Measurements from ENCODE around the gene MYOM1. TPM values are rescaled to one million over a fixed set of nuclear protein-coding genes. Genes with fewer than 3 reads are reported as not detected.

Gene MYOM1
- total and polyA plus RNA-seq, 2 donors (not counting 3 experiments of a cell fraction or from before 2014, with no cell fraction given) = 0.08 TPM; not detected in 1

GRCh38 chr18:3186678-3187658 lies 32.8 kb downstream of the MYOM1 start:
- CTCF ChIA-PET = interaction anchor here (0.6 to 1.5 kb wide), 4 partner anchors 15 to 498 kb away, joined by 3 to 7 read pairs (median 6); no protein-coding TSS in a partner anchor
- no peak for FAIRE-seq
- Histone ChIP-seq H3K9me3 (replicated peaks; ENCODE audit: control insufficient read depth, insufficient read depth, low read length) (no peaks in the 10 kb centered on the region), H3K4me1 (ENCODE audit: control insufficient read depth, extremely low read depth, insufficient read depth, low read length) (no peaks in the 10 kb centered on the region), H3K27ac (ENCODE audit: insufficient read depth, low read depth, low read length) (no peak overlapping the region), H3K4me3 (replicated peaks in 1 of 3; ENCODE audit: insufficient read depth in 1 of 3, low read depth in 1 of 3, low read length in 3 of 3) (no peak overlapping the region), H3K27me3 (ENCODE audit: control insufficient read depth in 2 of 2, insufficient read depth in 2 of 2, low read length in 2 of 2) (no peaks in the 10 kb centered on the region), H3K9me1 (replicated peaks; ENCODE audit: control insufficient read depth, extremely low read depth, insufficient read depth, low read length) (no peaks in the 10 kb centered on the region), H2AFZ (ENCODE audit: low read depth, low read length) (no peak overlapping the region), H3K79me2 (ENCODE audit: control insufficient read depth, insufficient read depth, low read length) (no peaks in the 10 kb centered on the region), H3K9ac (replicated peaks; ENCODE audit: extremely low read depth, insufficient read depth, low read length) (no peak overlapping the region), H3K4me2 (ENCODE audit: insufficient read depth, low read length) (no peak overlapping the region), H3K36me3 (ENCODE audit: control insufficient read depth in 2 of 2, extremely low read depth in 1 of 2, insufficient read depth in 2 of 2, low read length in 2 of 2) (no peaks in the 10 kb centered on the region), H4K20me1 (replicated peaks; ENCODE audit: control insufficient read depth, extremely low read depth, insufficient read depth, low read length) (no peaks in the 10 kb centered on the region)
- no peak for DNase-seq (ENCODE audit: low read depth, low spot score)
- intact Hi-C loops (cut with micrococcal nuclease) (no loop called here), dilution Hi-C loops (cut with MboI; ENCODE audit: extremely low pct_ligation_motif_present, low sequenced_read_pairs) (no loop called here)
- POLR2A ChIA-PET = no interaction called here
- BruUV-seq (replicated peaks) = no TSS peak
- TF ChIP-seq MAX (IDR thresholded peaks at IDR 0.05; ENCODE audit: insufficient read depth, insufficient read length) = no peak
- TF ChIP-seq EZH2 (IDR thresholded peaks at IDR 0.05; ENCODE audit: borderline replicate concordance, low read depth, low read length, severe bottlenecking) = no peak
- TF ChIP-seq GATA2 (IDR thresholded peaks at IDR 0.05; ENCODE audit: insufficient read depth, insufficient read length, low read depth, low read length) = no peak
- no peak for TF ChIP-seq POLR2A (IDR thresholded peaks at IDR 0.05; ENCODE audit: low read depth, low read length)
- TF ChIP-seq MYC (IDR thresholded peaks at IDR 0.05; ENCODE audit: low read depth, low read length) = no peak
- TF ChIP-seq POLR2AphosphoS5 (IDR thresholded peaks at IDR 0.05; ENCODE audit: insufficient read depth, low read depth, low read length) = no peak
- TF ChIP-seq CTCF (IDR thresholded peaks at IDR 0.05; ENCODE audit: extremely low read depth in 1 of 2, insufficient read depth in 1 of 2, low read depth in 1 of 2, low read length in 2 of 2) = no peak
- TF ChIP-seq FOS (IDR thresholded peaks at IDR 0.05; ENCODE audit: borderline replicate concordance, insufficient read depth, low read length) = no peak
- TF ChIP-seq JUN (IDR thresholded peaks at IDR 0.05; ENCODE audit: borderline replicate concordance, insufficient read depth, insufficient read length, low read depth) = no peak
